ENCODE results near the gene PALD1. TPM values are rescaled to one million over a fixed set of nuclear protein-coding genes. Genes with fewer than 3 reads are reported as not detected.

The PALD1 gene
- total and polyA plus RNA-seq, 2 of the 4 experiments (the other 2 are of a cell fraction), result 0.12 to 0.18 TPM

DNA sequence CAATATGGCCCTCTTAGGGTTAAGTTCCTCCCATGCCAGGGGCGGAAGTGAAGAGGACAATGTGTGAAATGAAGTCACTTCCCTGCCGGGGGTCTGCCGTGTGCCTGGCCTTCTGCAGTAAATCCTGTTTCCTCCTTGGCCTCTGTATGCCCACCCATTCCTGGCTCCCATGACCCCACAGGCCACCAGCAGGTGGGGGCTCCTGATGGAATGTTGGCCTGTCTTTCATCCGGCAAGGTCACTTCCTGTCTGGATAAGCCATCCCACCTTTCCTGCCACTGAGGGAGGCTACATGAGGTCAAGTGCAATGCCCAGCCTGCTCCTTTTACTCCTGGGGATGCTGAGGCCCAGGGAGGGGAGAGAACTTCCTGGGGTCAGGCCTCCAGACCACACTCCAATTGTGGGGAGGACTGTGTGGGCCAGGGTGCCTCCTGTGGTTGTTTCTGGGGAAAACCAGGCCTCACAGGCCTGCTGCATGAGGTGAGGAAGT, 22.3 kb downstream of the PALD1 start:
- DNase-seq (no peak), ATAC-seq (ENCODE audit: low read depth) (no peak)
- Histone ChIP-seq H2AK9ac (replicated peaks; ENCODE audit: low read depth, low read length, poor library complexity) (no peak overlapping the region), H4K20me1 (ENCODE audit: insufficient read depth, low read length) (no peaks in the 10 kb centered on the region), H3K9ac (ENCODE audit: low read depth, low read length) (no peak overlapping the region), H2BK120ac (ENCODE audit: low read depth, low read length) (no peak overlapping the region), H3K4ac (ENCODE audit: low read depth, low read length) (no peak overlapping the region), H3K18ac (ENCODE audit: low read depth, low read length) (no peak overlapping the region), H3K23ac (ENCODE audit: low read depth, low read length) (no peak overlapping the region), H4K8ac (ENCODE audit: low read depth in 2 of 2, low read length in 2 of 2) (no peak overlapping the region), H3K36me3 (ENCODE audit: control insufficient read depth, insufficient read depth, low read length) (no peaks in the 10 kb centered on the region), H2AFZ (replicated peaks; ENCODE audit: low read length, poor library complexity) (no peak overlapping the region), H2BK5ac (ENCODE audit: low read depth, low read length, poor library complexity, severe bottlenecking) (no peak overlapping the region), H3K79me1 (ENCODE audit: low read depth in 1 of 2, low read length in 2 of 2) (no peaks in the 10 kb centered on the region), H4K5ac (ENCODE audit: low read depth, low read length) (no peak overlapping the region), H2BK20ac (ENCODE audit: low read depth, low read length) (no peak overlapping the region), H3K27me3 (ENCODE audit: control insufficient read depth, insufficient read depth, low read length) (peaks cover 7% of the 10 kb centered on the region), H3K14ac (replicated peaks; ENCODE audit: low read depth, low read length) (no peak overlapping the region), H3K4me1 (ENCODE audit: control insufficient read depth, insufficient read depth, low read length) (peaks cover 1% of the 10 kb centered on the region), H3K4me3 (ENCODE audit: insufficient read depth, low read depth, low read length) (no peak overlapping the region), H3K27ac (ENCODE audit: insufficient read depth, low read length) (no peak overlapping the region), H2AK5ac (ENCODE audit: low read depth, low read length) (no peak overlapping the region), H4K91ac (ENCODE audit: insufficient read depth, low read depth, low read length) (no peak overlapping the region), H3K9me1 (ENCODE audit: insufficient read depth, low read length) (no peaks in the 10 kb centered on the region; the same call in 1 of the 2 replicates), H3K9me3 (ENCODE audit: control insufficient read depth, insufficient read depth, low read length) (no peaks in the 10 kb centered on the region), H3K56ac (ENCODE audit: extremely low read depth, insufficient read depth, low read length) (no peak overlapping the region), H3K4me2 (ENCODE audit: low read depth, low read length) (no peak overlapping the region), H2BK15ac (ENCODE audit: low read depth, low read length) (no peak overlapping the region)
- 0% methylated on average over 1 of the region's 4 CpGs; no CpG with 5 or more reads in 1 of the 2 experiments for WGBS, 2 experiments (ENCODE audit: extremely low coverage in 2 of 2, insufficient read length in 1 of 2)
- POLR2A ChIA-PET (ENCODE audit: unreplicated experiment), result no interaction called here
- CTCF ChIA-PET, result no interaction called here
- TF ChIP-seq SMC3 (IDR thresholded peaks at IDR 0.05; ENCODE audit: low read depth, low read length) (no peak), CHD1 (IDR thresholded peaks at IDR 0.05; ENCODE audit: low read depth, low read length) (no peak), NFE2L2 (IDR thresholded peaks at IDR 0.05; ENCODE audit: low read depth, low read length) (no peak), RFX5 (IDR thresholded peaks at IDR 0.05; ENCODE audit: low read depth, low read length) (no peak), MAZ (IDR thresholded peaks at IDR 0.05; ENCODE audit: borderline replicate concordance, low read depth, low read length) (no peak), RAD21 (IDR thresholded peaks at IDR 0.05; ENCODE audit: low read length) (no peak), FOS (IDR thresholded peaks at IDR 0.05; ENCODE audit: low read depth, low read length) (no peak)
- in situ Hi-C loops (cut with MboI; ENCODE audit: low sequenced_read_pairs) (no loop called here), dilution Hi-C loops (cut with HindIII; ENCODE audit: low sequenced_read_pairs, unreplicated experiment) (no loop called here), intact Hi-C loops (cut with micrococcal nuclease) (no loop called here)
- BruUV-seq (replicated peaks), result no TSS peak

All from IMR-90 (cell line).